CD4-positive, alpha-beta T cell treated with Interleukin-6 for 4 hours (primary cell): ENCODE results near the gene SEC23B.
A peak's percentile ranks its signal among the peaks of the same experiment; 100 is the strongest.
"Not testable (repeated sequence)": the region's sequence is repeated elsewhere in the genome, so short reads cannot be mapped to it uniquely, and the experiment has no call there.

ENCODE experiments used
- DNase-seq: peaks from one replicate; pipeline ENCODE4 v3.0.0-alpha.2; 2020; ENCODE audit warnings: mixed read lengths

The SEC23B gene

GRCh38 chr20:18507218-18508191, at the start of gene SEC23B:
SEC23B (plus strand) TSS chr20:18507940; CDS start chr20:18510836, 2,896 bp downstream.
- DNase-seq = peak; percentile 98

DNA sequence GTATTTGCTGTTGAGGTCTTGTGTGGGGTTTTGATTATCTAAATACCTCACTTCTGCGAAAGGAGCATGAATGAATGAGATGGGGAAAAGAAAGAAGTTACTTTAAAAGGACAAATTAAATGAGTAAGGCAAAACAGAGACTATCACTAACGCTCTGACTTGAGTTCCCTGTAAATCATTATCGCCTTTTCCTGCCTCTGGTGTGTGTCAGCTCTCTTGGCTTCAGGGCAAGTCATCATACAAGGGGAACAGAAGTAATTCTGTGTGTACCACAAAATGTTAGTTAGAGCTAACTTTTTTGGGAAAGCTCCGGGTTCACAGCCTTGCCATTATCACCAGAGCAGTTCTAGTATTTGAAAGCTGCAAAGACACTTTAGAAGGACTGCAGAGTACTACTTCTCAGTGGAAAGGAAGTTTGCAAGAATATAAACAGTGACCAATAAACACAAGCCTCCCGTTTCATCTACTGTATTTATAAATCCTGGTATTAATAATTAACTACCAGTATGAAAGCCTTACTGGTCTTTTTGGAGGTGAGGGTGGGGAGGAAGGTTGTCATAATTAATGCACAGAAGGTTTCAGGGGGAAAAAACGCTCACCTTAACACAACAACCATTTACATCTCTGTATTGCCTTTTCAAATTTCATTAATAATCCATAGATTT, 42.1 kb upstream of the SEC23B start:
- no peak for DNase-seq

DNA sequence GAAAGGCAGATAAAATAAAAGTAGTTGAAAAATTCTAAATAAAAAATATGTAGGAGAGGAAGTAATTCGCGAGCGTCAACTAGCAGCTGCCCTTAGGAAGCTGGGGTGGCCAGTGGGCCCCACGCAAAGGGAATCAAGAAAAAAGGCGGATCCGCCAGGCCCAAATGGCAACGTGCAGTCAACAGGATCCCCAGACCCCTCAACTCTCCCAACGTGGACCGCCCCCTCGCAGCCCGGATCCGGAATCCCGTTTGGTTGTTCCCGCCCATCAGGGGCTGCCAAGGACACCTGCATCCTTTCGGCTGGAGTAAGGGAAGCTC, 41.2 kb upstream of the SEC23B start:
- DNase-seq = no peak

GRCh38 chr20:18466894-18467730, 40.6 kb upstream of the SEC23B start, which contains the start of the genes DZANK1 and POLR3F:
DZANK1 (minus strand) TSS chr20:18467030; CDS start chr20:18465358, 1,672 bp downstream.
POLR3F (plus strand) TSS chr20:18467390; CDS start chr20:18467507, 117 bp downstream.
- peak; percentile 94 for DNase-seq

- no peak for DNase-seq
Measured at GRCh38 chr20:18477218-18477617, 30.5 kb upstream of the SEC23B start.

- DNase-seq = no peak
Measured at GRCh38 chr20:18477821-18478220, 29.9 kb upstream of the SEC23B start.

DNA sequence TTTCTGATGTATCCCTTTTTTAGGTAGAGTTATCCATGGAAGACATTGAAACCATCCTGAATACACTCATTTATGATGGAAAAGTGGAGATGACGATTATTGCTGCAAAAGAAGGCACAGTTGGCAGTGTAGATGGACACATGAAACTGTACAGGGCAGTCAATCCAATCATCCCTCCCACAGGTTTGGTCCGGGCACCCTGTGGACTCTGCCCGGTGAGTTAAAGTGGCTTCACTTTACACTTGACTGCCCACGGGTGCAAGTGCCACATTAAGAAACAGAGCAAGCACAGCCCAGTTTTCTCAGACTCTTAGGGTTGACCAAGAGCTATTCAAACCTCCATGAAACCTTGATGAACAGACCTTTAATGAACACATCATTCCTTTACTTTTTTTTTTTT, 26.1 kb upstream of the SEC23B start:
- DNase-seq = no peak

GRCh38 chr20:18488301-18488700, 19.4 kb upstream of the SEC23B start:
- DNase-seq = no peak

DNA sequence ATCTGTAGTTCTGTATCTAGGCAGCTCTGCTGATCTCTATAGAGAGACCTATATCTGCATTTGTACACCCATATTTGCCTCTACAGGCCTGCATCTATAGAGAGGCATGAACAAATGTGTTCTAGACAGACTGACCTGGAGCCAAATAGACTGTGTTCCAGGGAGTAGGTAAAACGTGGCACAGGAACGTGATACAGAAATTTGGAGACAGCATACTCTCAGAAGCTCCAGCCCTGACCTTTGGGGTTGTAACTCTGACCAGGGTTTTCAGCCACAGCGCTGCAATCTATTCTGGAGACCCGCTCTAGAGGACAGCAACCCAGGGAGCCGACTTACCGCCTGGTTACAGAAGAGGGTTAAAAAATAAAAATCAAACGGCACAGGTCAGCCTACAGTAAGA, 11.7 kb upstream of the SEC23B start:
- no peak for DNase-seq

- DNase-seq = peak; percentile 83
Measured at GRCh38 chr20:18496740-18497592, 10.8 kb upstream of the SEC23B start, which contains the start of gene RBBP9. RBBP9 (minus strand) TSS chr20:18497225; CDS start chr20:18497167, 58 bp downstream.

DNA sequence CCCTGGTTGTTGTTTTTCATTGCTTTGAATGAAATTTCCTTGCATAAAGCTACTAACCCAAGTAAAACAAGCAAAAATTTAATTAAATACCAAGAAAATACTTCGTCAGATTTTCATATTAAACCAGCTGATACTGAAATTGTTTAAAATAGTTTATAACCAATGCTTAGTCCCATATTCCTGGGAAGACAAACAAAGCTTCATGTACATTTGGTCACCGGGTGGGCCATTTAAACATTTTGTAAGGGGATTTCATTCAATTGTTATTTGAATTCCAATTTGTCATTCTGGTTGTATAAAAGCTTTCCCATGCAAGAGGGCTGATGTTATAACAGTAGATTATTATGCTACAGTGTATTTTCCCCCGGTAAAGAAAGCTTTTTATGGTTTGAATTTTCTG, 10.1 kb upstream of the SEC23B start:
- no peak for DNase-seq

DNA sequence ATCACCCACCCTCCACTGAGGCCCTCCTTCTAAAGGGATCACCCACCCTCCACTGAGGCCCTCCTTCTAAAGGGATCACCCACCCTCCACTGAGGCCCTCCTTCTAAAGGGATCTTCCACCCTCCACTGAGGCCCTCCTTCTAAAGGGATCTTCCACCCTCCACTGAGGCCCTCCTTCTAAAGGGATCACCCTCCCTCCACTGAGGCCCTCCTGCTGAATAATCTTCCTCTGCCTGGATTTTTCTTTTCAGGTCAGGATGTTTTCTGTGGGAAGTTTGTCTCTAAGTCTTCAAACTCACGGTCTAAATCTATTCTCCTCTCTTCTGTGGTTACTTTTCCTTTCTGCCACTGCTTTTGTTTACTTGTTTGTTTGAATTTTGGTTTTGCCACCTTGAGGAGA, 6.1 kb upstream of the SEC23B start:
- not testable (repeated sequence) for DNase-seq

DNA sequence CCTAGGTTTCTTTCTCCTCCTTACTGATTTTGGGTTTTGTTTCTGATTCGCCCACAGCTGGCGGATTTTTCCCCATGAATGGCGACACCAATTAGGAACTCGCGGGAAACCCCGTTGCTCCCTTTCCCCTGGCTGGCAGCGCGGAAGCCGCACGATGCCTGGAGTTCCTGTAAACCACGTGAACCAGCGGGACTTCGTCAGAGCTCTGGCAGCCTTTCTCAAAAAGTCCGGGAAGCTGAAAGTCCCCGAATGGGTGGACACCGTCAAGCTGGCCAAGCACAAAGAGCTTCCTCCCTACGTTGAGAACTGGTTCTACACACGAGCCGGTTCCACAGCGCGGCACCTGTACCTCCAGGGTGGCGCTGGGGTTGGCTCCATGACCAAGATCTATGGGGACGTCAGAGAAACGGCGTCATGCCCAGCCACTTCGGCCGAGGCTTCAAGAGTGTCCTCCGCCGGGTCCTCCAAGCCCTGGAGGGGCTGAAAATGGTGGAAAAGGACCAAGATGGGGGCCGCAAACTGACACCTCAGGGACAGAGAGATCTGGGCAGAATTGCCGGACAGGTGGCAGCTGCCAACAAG, 3.2 kb upstream of the SEC23B start:
- no peak for DNase-seq

DNA sequence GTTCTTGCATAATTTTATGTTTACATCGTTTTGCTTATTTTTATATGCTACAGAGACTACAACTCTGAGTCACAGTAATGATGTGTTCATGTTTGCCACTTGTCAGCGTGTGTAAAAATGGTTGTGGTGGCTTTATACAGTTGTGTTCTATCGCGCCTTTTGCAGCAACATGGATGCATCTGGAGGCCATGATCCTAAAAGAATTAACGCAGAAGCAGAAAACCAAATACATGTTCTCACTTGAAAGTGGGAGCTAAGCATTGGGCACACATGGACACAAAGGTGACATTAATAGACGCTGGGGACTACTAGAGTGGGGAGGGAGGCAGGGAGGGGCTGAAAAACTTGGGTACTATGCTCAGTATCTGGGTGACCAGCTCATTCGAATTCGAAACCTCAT, 996 bp upstream of the SEC23B start:
- DNase-seq = peak; percentile 12

DNA sequence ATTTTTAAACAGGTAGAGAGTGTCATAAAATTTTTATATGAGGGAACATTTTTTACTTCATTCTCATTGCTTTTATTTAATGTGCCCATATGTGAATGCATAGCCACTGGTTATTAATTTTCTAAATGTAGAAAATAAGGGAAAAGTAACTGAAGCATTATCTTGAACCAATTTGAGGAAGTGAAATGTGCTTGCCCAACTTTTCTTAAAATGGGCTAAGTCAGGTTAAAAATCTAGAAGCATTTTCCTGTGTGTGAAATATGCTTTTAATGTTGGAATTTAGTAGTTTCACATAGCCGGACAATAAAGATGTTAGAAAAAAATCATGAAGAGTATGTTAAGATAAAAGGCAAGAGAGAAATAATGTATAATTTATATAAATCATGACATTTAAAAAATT, 3.8 kb downstream of the SEC23B start:
- DNase-seq = no peak

DNA sequence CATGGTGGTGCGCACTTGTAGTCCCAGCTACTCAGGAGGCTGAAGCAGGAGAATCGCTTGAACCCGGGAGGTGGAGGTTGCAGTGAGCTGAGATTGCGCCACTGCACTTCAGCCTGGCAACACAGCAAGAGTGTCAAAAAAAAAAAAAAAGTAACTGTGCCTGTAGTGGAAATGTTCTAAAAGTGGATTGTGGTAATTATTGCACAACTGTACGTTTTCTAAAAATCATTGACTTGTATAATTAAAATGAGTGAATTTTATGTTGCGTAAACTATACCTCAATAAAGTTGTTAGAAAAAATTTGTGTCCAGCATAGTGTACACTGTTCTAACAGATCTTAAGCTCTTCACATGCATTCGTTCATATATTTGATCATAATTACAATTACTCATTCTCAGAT, 5.5 kb downstream of the SEC23B start:
- DNase-seq = no peak

- no peak for DNase-seq
Measured at GRCh38 chr20:18514127-18514526, 6.4 kb downstream of the SEC23B start.

- no peak for DNase-seq
Measured at GRCh38 chr20:18515973-18516372, 8.2 kb downstream of the SEC23B start.

GRCh38 chr20:18522066-18522465, 14.3 kb downstream of the SEC23B start:
- not testable (repeated sequence) for DNase-seq

DNA sequence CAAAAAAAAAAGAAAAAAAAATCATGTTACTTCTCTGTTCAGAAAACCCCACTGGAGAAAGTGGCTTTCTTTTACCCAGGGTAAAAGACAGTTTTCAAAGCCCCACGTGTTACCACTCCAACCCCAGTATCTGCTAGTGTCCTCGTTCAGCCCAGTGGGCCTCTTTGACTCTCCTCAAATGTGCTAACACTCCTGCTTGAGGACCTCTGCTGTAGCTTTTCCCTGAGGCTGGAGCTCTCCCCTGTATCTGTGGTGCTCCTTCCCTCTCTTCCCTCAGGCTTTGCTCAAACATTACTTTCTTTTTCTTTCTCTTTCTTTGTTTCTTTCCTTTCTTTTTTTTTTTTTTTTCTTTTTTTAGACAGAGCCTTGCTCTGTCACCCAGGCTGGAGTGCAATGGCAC, 15.3 kb downstream of the SEC23B start:
- no peak for DNase-seq

DNA sequence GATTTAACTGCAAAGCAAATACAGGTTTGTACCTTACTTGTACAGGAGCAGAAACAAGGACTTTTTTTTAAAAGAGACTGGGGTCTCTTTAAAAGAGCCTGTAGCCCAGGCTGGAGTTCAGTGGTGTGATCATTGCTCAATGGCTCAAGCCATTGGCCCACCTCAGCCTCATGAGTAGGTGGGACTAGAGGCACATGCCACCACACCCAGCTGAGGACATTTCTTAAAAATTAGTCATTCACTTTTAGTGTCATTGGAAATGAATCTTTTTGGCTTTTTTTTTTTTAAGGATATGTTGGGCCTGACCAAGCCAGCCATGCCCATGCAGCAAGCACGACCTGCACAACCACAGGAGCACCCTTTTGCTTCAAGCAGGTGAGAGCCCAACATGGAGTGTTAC, 16.9 kb downstream of the SEC23B start:
- DNase-seq = no peak

DNA sequence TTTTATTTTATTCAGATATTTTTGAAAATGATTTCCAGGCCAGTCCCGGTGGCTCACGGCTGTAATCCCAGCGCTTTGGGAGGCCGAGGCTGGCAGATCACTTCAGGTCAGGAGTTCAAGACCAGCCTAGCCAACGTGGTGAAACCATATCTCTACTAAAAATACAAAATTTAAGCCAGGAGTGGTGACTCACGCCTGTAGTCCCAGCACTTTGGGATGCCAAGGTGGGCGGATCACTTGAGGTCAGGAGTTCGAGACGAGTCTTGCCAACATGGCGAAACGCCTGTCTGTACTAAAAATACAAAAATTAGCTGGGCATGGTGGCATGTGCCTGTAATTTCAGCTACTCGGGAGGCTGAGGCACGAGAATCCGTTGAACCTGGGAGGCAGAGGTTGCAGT, 19.0 kb downstream of the SEC23B start:
- not testable (repeated sequence) for DNase-seq
